OCI-LY3 (cell line): ENCODE data around the gene TIAM2.

ENCODE experiments used
- EZH2phosphoT487 ChIP-seq: fragments of 200-600 bp; shearing (Covaris generic); IDR thresholded peaks from 2 replicates; pipeline ENCODE4 v1.6.1; 2018; ENCODE audit warnings: antibody characterized with exemption, mixed run types, low read depth
- TF ChIP-seq, protein P1 (sequence below): fragments of 200-600, 300-600 bp; sonication (generic); IDR thresholded peaks from 2 replicates; pipeline ENCODE4 v1.5.1; 2014; ENCODE audit warnings: antibody characterized with exemption, low read length, low read depth

DNA sequence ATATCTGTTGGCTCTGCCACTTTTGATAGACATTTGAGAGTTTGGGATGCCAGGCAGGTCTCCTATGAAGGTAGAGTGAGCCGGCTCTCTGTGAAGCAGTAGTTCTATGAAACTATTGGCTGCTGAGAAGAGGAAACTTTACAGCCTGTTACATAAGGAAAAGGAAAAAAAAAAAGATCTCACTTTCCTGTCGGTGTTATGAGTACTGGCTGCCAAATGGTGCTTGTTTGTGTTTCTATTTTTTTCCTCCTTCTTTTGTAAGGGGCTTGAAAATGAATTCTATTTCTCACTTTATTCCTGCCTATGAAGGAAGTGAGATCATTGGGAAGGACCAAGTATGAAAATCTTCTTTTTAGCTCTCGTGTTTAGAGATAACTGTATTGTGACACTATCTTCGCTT is 195.6 kb downstream of the TIAM2 start:
- TF ChIP-seq, protein P1, sequence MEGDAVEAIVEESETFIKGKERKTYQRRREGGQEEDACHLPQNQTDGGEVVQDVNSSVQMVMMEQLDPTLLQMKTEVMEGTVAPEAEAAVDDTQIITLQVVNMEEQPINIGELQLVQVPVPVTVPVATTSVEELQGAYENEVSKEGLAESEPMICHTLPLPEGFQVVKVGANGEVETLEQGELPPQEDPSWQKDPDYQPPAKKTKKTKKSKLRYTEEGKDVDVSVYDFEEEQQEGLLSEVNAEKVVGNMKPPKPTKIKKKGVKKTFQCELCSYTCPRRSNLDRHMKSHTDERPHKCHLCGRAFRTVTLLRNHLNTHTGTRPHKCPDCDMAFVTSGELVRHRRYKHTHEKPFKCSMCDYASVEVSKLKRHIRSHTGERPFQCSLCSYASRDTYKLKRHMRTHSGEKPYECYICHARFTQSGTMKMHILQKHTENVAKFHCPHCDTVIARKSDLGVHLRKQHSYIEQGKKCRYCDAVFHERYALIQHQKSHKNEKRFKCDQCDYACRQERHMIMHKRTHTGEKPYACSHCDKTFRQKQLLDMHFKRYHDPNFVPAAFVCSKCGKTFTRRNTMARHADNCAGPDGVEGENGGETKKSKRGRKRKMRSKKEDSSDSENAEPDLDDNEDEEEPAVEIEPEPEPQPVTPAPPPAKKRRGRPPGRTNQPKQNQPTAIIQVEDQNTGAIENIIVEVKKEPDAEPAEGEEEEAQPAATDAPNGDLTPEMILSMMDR, result no peak
- TF ChIP-seq EZH2phosphoT487, result no peak
